ENCODE data around the gene WDR91.

WDR91 gene

GRCh38 chr7:135160098-135160857 lies 51.0 kb downstream of the WDR91 start:
- peak; percentile 75 to 83 for DNase-seq

GRCh38 chr7:135159359-135160085 lies 51.8 kb downstream of the WDR91 start:
- DNase-seq = no peak

GRCh38 chr7:135158874-135159273 lies 52.5 kb downstream of the WDR91 start:
- DNase-seq = no peak

GRCh38 chr7:135158141-135158655 lies 53.1 kb downstream of the WDR91 start:
- no peak for DNase-seq

- no peak for DNase-seq
These were observed 55.0 kb downstream of the WDR91 start for GRCh38 chr7:135156290-135156689.

GRCh38 chr7:135154734-135155133 lies 56.6 kb downstream of the WDR91 start:
- DNase-seq = no peak

GRCh38 chr7:135152442-135152841 lies 58.9 kb downstream of the WDR91 start:
- DNase-seq = no peak

- DNase-seq = peak; percentile 76 to 91
These were observed 59.8 kb downstream of the WDR91 start for GRCh38 chr7:135151533-135151932.

- DNase-seq = peak; percentile 81 to 88
These were observed 60.2 kb downstream of the WDR91 start for GRCh38 chr7:135151132-135151531.

- DNase-seq = peak; percentile 73 to 86
These were observed 61.1 kb downstream of the WDR91 start for GRCh38 chr7:135150072-135150782.

- peak; percentile 91 to 93 for DNase-seq
These were observed 63.2 kb downstream of the WDR91 start, which contains the start of gene TMEM140 for GRCh38 chr7:135147899-135148721. Gene TMEM140 (plus strand): TSS chr7:135148072. CDS start chr7:135164442, 16,370 bp downstream.

- peak; percentile 63 to 68 for DNase-seq
These were observed 63.9 kb downstream of the WDR91 start for GRCh38 chr7:135147341-135147898.

GRCh38 chr7:135143885-135144668 lies 67.2 kb downstream of the WDR91 start:
- DNase-seq = no peak
